ENCODE results near the gene SLC7A6. TPM values are rescaled to one million over a fixed set of nuclear protein-coding genes. Genes with fewer than 3 reads are reported as not detected.

Gene SLC7A6
- total RNA-seq, 1 experiment from 2014 or later = 267 TPM

GRCh38 chr16:68310437-68310773 is 46.1 kb downstream of the SLC7A6 start:
- DNase-seq = no peak
- Histone ChIP-seq H3K4me1 (peaks cover 32% of the 10 kb centered on the region), H3K36me3 (ENCODE audit: control insufficient read depth, insufficient read depth, low read length) (peaks cover 1% of the 10 kb centered on the region), H3K9me3 (no peaks in the 10 kb centered on the region), H3K4me3 (ENCODE audit: low read depth, low read length) (peak overlapping the region; percentile 65), H3K27me3 (replicated peaks; ENCODE audit: control insufficient read depth, insufficient read depth, low read length) (no peaks in the 10 kb centered on the region)
- Mint-ChIP-seq H3K9me3 (ENCODE audit: unreplicated experiment) (no peaks in the 10 kb centered on the region), H3K27me3 (ENCODE audit: insufficient read depth, unreplicated experiment) (no peaks in the 10 kb centered on the region), H3K27ac (ENCODE audit: unreplicated experiment) (peak overlapping the region; percentile 89), H3K4me3 (ENCODE audit: unreplicated experiment) (peak overlapping the region; percentile 77), H3K4me1 (ENCODE audit: low read depth, unreplicated experiment) (peaks cover 33% of the 10 kb centered on the region), H3K36me3 (ENCODE audit: insufficient read depth, unreplicated experiment) (peaks cover 84% of the 10 kb centered on the region)
- no TSS peak for BruUV-seq (replicated peaks)
- ChIA-PET CTCF (interaction anchor here (0.6 to 2.2 kb wide), 11 partner anchors 18 to 430 kb away, joined by 3 to 22 read pairs (median 4); partner anchors contain the start of genes PLA2G15 and SLC7A6), POLR2A (interaction anchor here (0.5 to 1.7 kb wide), 21 partner anchors 11 to 287 kb away, joined by 3 to 56 read pairs (median 4); partner anchors contain the start of genes DDX28, DUS2, ESRP2 and PLA2G15)
- intact Hi-C loops (cut with micrococcal nuclease; ENCODE audit: unreplicated experiment) = loop anchor here (1.0 to 5.0 kb wide), 2 partner anchors 18 to 43 kb away; no protein-coding TSS in a partner anchor
- no peak for TF ChIP-seq CTCF (IDR thresholded peaks at IDR 0.05; ENCODE audit: insufficient read depth in 1 of 2, low read depth in 1 of 2, low read length in 1 of 2, severe bottlenecking in 1 of 2, unreplicated experiment in 1 of 2)

GRCh38 chr16:68310774-68311511 is 46.6 kb downstream of the SLC7A6 start, which contains the start of the genes PRMT7 and SLC7A6OS:
PRMT7 (plus strand) TSS chr16:68311019; CDS start chr16:68315980, 4,961 bp downstream.
SLC7A6OS (minus strand) TSS chr16:68310946; CDS start chr16:68310926, 20 bp downstream.
- peak within 1 kb of the TSS; percentile 89 for H3K27ac Mint-ChIP-seq (ENCODE audit: unreplicated experiment)
- TSS peak; percentile 64 for BruUV-seq (replicated peaks)

More at GRCh38 chr16:68310774-68311511, 46.6 kb downstream of the SLC7A6 start, which contains the start of the genes PRMT7 and SLC7A6OS:
- H3K27me3 ChIP-seq (replicated peaks; ENCODE audit: control insufficient read depth, insufficient read depth, low read length) = no peaks in the 10 kb centered on the region
- H3K9me3 ChIP-seq = no peaks in the 10 kb centered on the region
- peak; percentile 93 to 95 for DNase-seq
- H3K4me3 Mint-ChIP-seq (ENCODE audit: unreplicated experiment) = peak within 1 kb of the TSS; percentile 77
- intact Hi-C loops (cut with micrococcal nuclease; ENCODE audit: unreplicated experiment) = loop anchor here (1.0 to 5.0 kb wide), 2 partner anchors 17 to 44 kb away; no protein-coding TSS in a partner anchor
- H3K36me3 ChIP-seq (ENCODE audit: control insufficient read depth, insufficient read depth, low read length) = peaks cover 2% of the 10 kb centered on the region
- peak within 1 kb of the TSS; percentile 65 for H3K4me3 ChIP-seq (ENCODE audit: low read depth, low read length)
- H3K27me3 Mint-ChIP-seq (ENCODE audit: insufficient read depth, unreplicated experiment) = no peaks in the 10 kb centered on the region
- CTCF ChIA-PET = interaction anchor here (0.5 to 2.2 kb wide), 14 partner anchors 17 to 429 kb away, joined by 3 to 22 read pairs (median 4); partner anchors contain the start of genes PLA2G15 and SLC7A6
- peak in 1 of 2 experiments; percentile 52 for TF ChIP-seq CTCF (IDR thresholded peaks at IDR 0.05; ENCODE audit: insufficient read depth in 1 of 2, low read depth in 1 of 2, low read length in 1 of 2, severe bottlenecking in 1 of 2, unreplicated experiment in 1 of 2)
- peaks cover 35% of the 10 kb centered on the region for H3K4me1 ChIP-seq
- peaks cover 84% of the 10 kb centered on the region for H3K36me3 Mint-ChIP-seq (ENCODE audit: insufficient read depth, unreplicated experiment)
- POLR2A ChIA-PET = interaction anchor here (0.5 to 1.7 kb wide), 22 partner anchors 10 to 288 kb away, joined by 3 to 56 read pairs (median 4); partner anchors contain the start of genes DDX28, DUS2, ESRP2 and PLA2G15
- H3K9me3 Mint-ChIP-seq (ENCODE audit: unreplicated experiment) = no peaks in the 10 kb centered on the region
- peaks cover 39% of the 10 kb centered on the region for H3K4me1 Mint-ChIP-seq (ENCODE audit: low read depth, unreplicated experiment)
